Thymus (tissue), 11 donors: ENCODE measurements around the gene STEAP4. TPM values are rescaled to one million over a fixed set of nuclear protein-coding genes. Genes with fewer than 3 reads are reported as not detected.
A peak's percentile ranks its signal among the peaks of the same experiment; 100 is the strongest.

ENCODE experiments used
- DNase-seq, 9 donors: peaks; one replicate each; pipeline ENCODE4 v3.0.0-alpha.2; 2013; ENCODE audit warnings: low spot score in 9 of 9, low read depth in 6 of 9, missing footprints in 1 of 9
- H3K27ac ChIP-seq, 2 donors: one replicate each; pipeline ENCODE4 v1.5.1; 2013; ENCODE audit warnings: control low read depth in 1 of 2, low read depth in 1 of 2, low read length in 1 of 2, mild to moderate bottlenecking in 1 of 2, moderate library complexity in 1 of 2
- H3K27me3 ChIP-seq, 2 donors: one replicate each; pipeline ENCODE4 v1.5.1; 2013; ENCODE audit warnings: low read length in 1 of 2; ENCODE audit not compliant: control insufficient read depth in 2 of 2, insufficient read depth in 1 of 2
- H3K36me3 ChIP-seq, 2 donors: one replicate each; pipeline ENCODE4 v1.5.1; 2013; ENCODE audit warnings: low read length in 1 of 2, mild to moderate bottlenecking in 1 of 2, moderate library complexity in 1 of 2; ENCODE audit not compliant: control insufficient read depth in 2 of 2, insufficient read depth in 2 of 2
- H3K4me1 ChIP-seq, 2 donors: one replicate each; pipeline ENCODE4 v1.5.1; 2013; ENCODE audit warnings: low read length in 2 of 2; ENCODE audit not compliant: control insufficient read depth in 2 of 2, insufficient read depth in 2 of 2
- H3K4me3 ChIP-seq, 2 donors: one replicate each; pipeline ENCODE4 v1.5.1; 2013; ENCODE audit warnings: low read length in 2 of 2, control low read depth in 1 of 2, mild to moderate bottlenecking in 1 of 2
- H3K9me3 ChIP-seq, 2 donors: one replicate each; pipeline ENCODE4 v1.5.1; 2013; ENCODE audit warnings: low read length in 1 of 2, mild to moderate bottlenecking in 1 of 2; ENCODE audit not compliant: control insufficient read depth in 2 of 2, insufficient read depth in 1 of 2
- WGBS: extraction: QIAGEN DNeasy Blood & Tissue Kit; methylation state at CpG from one replicate; pipeline ENCODE4 v1.1.7; 2013; 5-methylcytosine and 5-hydroxymethylcytosine counted together
- polyA plus RNA-seq: library from polyadenylated mRNA; stranded (reverse); fragments of 200-250 nt; gene quantifications from one replicate; pipeline ENCODE4 v1.2.3, GENCODE V29; 2013
- total RNA-seq: library from RNA; stranded (reverse); fragments of 120-200 nt; gene quantifications from one replicate; pipeline ENCODE4 v1.2.4, GENCODE V29; 2013
- donor health status: healthy.

STEAP4 gene
- total and polyA plus RNA-seq, 2 donors, result 0.38 to 7.9 TPM

DNA sequence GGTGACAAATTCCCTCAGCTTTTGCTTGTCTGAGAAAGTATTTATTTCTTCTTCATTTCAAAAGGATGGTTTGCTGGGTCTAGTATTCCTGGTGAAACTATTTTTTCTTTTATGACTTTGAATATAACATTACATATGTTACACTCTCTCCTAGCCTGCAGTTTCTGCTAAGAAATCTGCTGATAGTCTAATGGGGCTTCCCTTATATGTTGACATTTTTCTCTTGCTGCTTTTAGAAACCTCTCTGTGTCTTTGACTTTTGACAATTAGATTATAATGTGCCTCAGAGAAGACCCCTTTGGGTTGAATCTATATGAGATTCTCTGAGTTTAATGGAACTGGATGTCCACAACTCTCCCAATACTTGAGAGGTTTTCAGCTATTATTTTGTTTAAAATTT is 53.1 kb downstream of the STEAP4 start:
- Histone ChIP-seq H3K4me1 (no peaks in the 10 kb centered on the region), H3K27me3 (no peaks in the 10 kb centered on the region), H3K9me3 (peaks cover 0 to 5% of the 10 kb centered on the region in 2 donors), H3K27ac (no peak overlapping the region), H3K36me3 (no peaks in the 10 kb centered on the region), H3K4me3 (no peak overlapping the region)
- no peak for DNase-seq

DNA sequence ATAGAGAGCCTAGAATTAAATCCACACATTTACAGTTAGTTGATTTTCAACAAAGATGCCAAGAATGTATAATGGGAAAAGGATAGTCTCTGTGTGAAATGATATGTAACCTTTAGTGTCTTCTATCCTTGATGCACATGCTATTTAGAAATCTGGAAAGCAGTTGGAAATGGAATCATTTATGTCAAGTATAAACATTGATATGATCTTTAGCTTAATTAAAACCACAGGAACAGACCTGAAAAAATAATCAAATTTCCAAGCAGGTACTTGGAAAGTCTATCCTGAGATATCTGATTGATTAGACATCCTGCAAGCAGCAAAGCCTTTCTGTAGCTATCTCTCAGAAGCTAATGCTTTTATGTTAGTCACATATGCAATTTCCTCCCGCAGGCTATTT is 62.4 kb downstream of the STEAP4 start:
- Histone ChIP-seq H3K36me3 (no peaks in the 10 kb centered on the region), H3K4me3 (no peak overlapping the region), H3K27me3 (no peaks in the 10 kb centered on the region), H3K9me3 (no peaks in the 10 kb centered on the region), H3K27ac (no peak overlapping the region), H3K4me1 (no peaks in the 10 kb centered on the region)
- 98% methylated on average over 1 of the region's 1 CpG for WGBS
- DNase-seq, result no peak

DNA sequence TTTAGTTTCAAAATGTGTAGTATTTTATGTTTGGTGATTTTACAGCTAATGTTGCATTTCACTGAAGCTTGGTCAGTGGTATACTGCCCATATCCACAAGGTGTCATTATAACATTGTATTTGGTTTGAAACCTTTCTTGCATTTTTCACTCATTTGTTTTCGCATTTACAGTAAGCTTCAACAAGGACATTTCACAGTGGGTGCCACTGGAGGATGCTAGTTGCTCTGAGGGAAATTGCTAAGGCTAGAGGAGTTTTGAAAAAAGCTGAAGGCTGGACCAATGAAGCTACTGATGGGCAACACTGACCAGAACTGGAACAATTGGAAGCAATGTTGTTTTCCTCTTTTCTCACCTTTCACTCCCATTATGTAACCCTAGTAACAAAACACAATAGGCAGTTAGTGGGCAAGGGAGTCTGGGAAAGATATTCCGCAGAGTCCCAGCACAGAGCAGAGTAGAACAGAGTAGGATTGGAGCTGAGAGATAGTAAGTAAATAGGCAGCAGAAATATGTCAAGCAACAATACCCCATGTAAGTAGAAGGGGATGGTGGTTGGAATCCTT is 63.3 kb downstream of the STEAP4 start:
- Histone ChIP-seq H3K4me3 (no peak overlapping the region), H3K9me3 (no peaks in the 10 kb centered on the region), H3K27me3 (no peaks in the 10 kb centered on the region), H3K4me1 (no peaks in the 10 kb centered on the region), H3K27ac (no peak overlapping the region), H3K36me3 (no peaks in the 10 kb centered on the region)
- DNase-seq, result peak in 3 of 9 donors; percentile 2 to 25 (median 2)
- 53% methylated on average over 2 of the region's 2 CpGs for WGBS

DNA sequence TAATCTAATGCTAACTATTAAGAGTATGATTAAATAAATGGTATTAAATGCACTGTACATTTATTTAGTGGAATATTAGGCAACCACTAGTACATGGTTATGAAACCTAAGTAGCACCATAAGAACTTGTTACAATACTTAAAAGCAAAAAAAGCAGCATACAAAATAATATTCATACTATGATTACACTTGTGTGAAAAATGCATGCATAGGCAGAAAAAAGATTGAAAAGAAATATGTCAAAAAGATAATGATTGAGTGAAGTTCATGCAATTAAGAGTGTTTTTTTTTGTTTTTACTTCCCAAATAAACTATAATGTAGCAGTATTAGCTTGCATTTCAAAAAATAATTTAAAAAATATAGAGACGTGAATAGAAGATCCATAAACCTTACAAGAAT is 66.8 kb downstream of the STEAP4 start:
- Histone ChIP-seq H3K27me3 (no peaks in the 10 kb centered on the region), H3K4me1 (no peaks in the 10 kb centered on the region), H3K4me3 (no peak overlapping the region), H3K27ac (no peak overlapping the region), H3K9me3 (no peaks in the 10 kb centered on the region), H3K36me3 (no peaks in the 10 kb centered on the region)
- WGBS, result 99% methylated on average over 1 of the region's 1 CpG
- no peak for DNase-seq

DNA sequence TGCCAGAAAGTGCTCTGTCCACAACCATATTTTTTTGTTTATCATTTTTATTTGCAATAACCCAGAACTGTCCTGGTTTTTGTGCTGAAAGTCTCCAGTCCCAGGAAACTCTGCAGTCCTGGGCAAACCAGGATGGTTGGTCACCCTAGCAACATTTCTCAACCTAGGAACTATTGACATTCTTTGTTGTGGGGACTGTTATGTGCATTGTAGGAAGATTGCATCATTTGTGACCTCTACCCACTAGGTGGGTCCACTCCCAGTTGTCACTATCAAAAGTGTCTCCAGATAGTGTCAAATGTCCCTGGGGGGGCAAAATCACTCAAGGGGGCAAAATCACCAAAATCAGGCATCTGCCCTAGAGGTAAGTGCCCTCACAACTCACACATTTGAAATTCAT is 72.9 kb downstream of the STEAP4 start:
- H3K4me1 ChIP-seq, result no peaks in the 10 kb centered on the region
- no peak overlapping the region for H3K27ac ChIP-seq
- H3K9me3 ChIP-seq, result no peaks in the 10 kb centered on the region
- no peaks in the 10 kb centered on the region for H3K36me3 ChIP-seq
- DNase-seq, result no peak
- H3K27me3 ChIP-seq, result no peaks in the 10 kb centered on the region
- H3K4me3 ChIP-seq, result no peak overlapping the region

DNA sequence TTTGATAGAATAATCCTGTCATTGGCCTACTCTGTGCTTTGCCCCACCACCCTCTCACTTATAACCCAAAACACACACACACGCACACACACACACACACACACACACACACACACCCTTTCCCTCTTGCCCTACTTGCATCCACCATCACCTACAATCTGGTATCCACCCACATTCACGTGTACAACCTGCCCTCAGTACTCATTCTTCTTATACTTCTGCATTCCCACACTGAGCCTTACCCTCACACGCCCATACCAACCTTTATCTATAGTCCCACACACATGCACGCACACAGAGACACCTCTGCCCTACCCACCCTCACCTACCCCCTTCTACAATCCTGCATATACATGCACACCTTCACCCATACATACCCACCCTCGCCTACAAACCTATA is 76.0 kb downstream of the STEAP4 start:
- no peak for DNase-seq
- 93% methylated on average over 5 of the region's 5 CpGs for WGBS
- no peaks in the 10 kb centered on the region for H3K4me1 ChIP-seq
- no peaks in the 10 kb centered on the region for H3K9me3 ChIP-seq
- no peaks in the 10 kb centered on the region for H3K27me3 ChIP-seq
- H3K4me3 ChIP-seq, result no peak overlapping the region
- H3K36me3 ChIP-seq, result no peaks in the 10 kb centered on the region
- H3K27ac ChIP-seq, result no peak overlapping the region

DNA sequence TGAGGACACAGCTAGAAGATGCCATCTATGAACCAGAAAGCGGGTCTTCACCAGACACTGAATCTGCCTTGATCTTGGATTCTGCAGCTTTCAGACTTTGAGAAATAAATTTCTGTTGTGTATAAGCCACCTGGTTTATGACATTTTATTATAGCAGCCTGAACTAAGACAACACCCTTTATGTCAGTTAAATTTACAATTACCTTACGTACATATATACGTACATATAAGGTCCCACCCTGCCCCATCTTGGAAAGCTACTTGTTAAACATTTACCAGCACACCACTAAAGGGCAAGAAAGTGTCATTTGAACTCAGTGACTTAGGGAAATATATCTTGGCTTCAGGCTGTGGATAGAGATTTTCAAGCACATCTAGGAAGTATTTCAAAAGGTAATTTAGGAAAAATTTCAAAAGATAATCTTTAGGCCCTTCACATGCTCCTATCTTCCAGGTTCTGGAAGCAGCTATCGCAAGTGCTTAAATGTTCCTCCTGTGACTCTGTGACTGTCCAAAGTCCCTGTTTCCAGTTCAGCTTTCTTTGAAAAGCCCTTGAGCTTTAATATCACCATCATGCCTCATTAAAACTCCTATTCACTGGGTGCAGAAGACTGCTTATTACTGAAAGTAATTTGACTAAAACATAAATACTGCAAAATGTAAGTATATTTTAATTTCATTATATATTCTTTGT is 77.2 kb downstream of the STEAP4 start:
- no peak overlapping the region for H3K4me3 ChIP-seq
- DNase-seq, result no peak
- no peaks in the 10 kb centered on the region for H3K9me3 ChIP-seq
- no peaks in the 10 kb centered on the region for H3K36me3 ChIP-seq
- WGBS, result 98% methylated on average over 4 of the region's 4 CpGs
- H3K27me3 ChIP-seq, result no peaks in the 10 kb centered on the region
- H3K4me1 ChIP-seq, result no peaks in the 10 kb centered on the region
- H3K27ac ChIP-seq, result no peak overlapping the region

DNA sequence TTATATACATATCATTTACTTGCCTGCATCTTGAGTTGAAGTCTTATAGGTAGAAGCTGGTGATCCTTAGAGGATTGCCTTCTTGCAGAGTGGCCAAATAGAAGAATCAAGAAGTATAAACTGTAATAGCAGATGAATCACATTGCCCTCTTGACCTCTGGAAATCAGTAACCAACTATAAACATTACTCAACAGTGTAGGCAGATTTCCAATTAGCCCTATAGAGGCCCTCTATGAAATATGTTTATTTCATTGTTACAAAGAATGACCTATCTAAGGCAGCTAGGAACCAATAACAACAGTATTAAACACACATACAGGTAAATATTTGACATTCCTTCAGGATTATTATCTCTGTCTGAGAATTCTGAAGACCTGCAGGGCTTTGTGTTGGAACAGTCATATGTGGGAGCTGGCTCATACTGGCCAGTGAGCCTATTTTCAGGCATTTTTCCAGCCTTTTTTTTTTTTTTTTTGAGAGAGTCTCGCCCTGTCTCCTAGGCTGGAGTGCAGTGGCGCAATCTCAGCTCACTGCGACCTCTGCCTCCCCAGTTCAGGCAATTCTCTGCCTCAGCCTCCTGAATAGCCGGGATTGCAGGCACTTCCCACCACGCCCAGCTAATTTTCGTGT is 79.7 kb downstream of the STEAP4 start:
- no peak overlapping the region for H3K27ac ChIP-seq
- no peaks in the 10 kb centered on the region for H3K9me3 ChIP-seq
- 98% methylated on average over 6 of the region's 6 CpGs for WGBS
- H3K27me3 ChIP-seq, result no peaks in the 10 kb centered on the region
- no peaks in the 10 kb centered on the region for H3K36me3 ChIP-seq
- no peak overlapping the region for H3K4me3 ChIP-seq
- no peaks in the 10 kb centered on the region for H3K4me1 ChIP-seq
- DNase-seq, result no peak

DNA sequence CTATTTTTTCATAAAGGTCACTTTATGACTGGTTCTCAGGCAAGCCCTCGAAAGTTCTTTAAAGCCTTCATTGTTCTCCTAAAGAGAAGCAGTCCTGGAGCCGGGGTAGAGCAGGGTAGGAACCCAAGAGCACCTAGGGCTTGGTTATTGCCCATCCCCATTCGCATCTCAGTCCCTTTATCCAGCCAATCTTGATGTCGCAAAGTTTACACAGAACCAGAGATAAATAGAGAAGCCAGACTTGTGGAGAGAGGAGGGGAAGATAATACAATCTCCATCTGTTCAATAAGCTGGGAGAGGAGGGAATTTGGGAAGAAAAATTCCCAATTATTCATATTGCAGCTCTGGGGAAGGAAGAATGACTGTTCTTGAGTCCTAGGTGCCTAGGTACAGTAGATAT is 80.5 kb downstream of the STEAP4 start:
- no peak overlapping the region for H3K4me3 ChIP-seq
- no peaks in the 10 kb centered on the region for H3K4me1 ChIP-seq
- no peaks in the 10 kb centered on the region for H3K9me3 ChIP-seq
- H3K27me3 ChIP-seq, result no peaks in the 10 kb centered on the region
- no peak for DNase-seq
- H3K36me3 ChIP-seq, result no peaks in the 10 kb centered on the region
- WGBS, result 95% methylated on average over 4 of the region's 4 CpGs
- H3K27ac ChIP-seq, result no peak overlapping the region
